HG02938 (cell line): Measurements from ENCODE around the gene SCYGR4.

Experiments
- ATAC-seq: cut with Tn5 transposase; IDR thresholded peaks from one replicate; pipeline ENCODE4 v1.9.1; 2021; ENCODE audit warnings: mild to moderate bottlenecking, moderate library complexity; ENCODE audit not compliant: unreplicated experiment

Gene SCYGR4

DNA sequence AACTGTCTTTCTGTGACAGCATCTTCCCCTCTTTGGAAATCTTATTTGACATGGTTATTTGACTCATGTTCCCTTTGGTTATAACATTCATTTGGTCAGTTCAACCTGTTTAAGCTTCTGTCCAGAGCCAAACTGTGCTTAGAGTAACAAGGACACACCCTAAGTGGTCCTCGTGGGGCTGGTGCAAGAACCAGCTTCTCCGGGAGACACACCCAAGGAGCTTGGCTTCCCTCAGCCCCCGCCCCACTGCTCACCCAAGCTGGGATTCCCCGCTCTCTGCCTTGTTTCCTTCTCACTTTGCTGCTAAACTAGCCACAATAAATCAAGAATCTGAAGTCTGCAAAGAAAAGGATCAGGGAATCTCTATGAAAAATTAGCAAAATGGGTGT, 4.0 kb upstream of the SCYGR4 start:
- ATAC-seq, result no peak

GRCh38 chr2:227614246-227614645, 3.1 kb upstream of the SCYGR4 start:
- ATAC-seq, result no peak

GRCh38 chr2:227614740-227615139, 2.6 kb upstream of the SCYGR4 start, which contains the start of gene SCYGR3:
Gene SCYGR3 (minus strand): TSS chr2:227614840. CDS start chr2:227614840, 0 bp downstream.
- no peak for ATAC-seq

GRCh38 chr2:227615181-227615580, 2.1 kb upstream of the SCYGR4 start:
- ATAC-seq, result no peak

DNA sequence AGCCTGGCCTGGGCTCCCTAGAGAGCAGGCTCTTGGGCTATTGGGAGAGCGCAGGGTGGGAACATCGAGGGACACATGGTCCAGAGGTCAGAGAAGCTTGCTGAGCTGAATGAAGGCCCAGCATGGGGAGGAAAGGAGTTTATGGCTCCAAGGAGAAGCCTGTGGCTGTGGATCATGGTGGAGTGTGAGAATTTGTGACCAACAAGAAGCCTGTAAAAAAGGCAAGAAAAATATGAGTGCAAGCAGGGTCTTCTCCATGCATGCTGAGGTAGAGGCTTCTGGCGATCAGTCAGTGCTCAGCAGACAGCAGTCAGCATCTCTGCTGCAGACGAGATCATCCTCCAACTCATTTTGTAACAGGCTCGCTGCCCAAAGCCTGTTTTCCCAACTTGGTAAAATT, 1.4 kb upstream of the SCYGR4 start:
- no peak for ATAC-seq

GRCh38 chr2:227616631-227617030, 667 bp upstream of the SCYGR4 start:
- no peak for ATAC-seq

GRCh38 chr2:227623226-227623625, 5.9 kb downstream of the SCYGR4 start:
- ATAC-seq, result no peak

GRCh38 chr2:227625420-227625819, 8.1 kb downstream of the SCYGR4 start:
- no peak for ATAC-seq

GRCh38 chr2:227626580-227627151, 9.4 kb downstream of the SCYGR4 start:
- ATAC-seq, result no peak

GRCh38 chr2:227627769-227628168, 10.5 kb downstream of the SCYGR4 start:
- ATAC-seq, result peak; percentile 98

GRCh38 chr2:227629435-227629834, 12.1 kb downstream of the SCYGR4 start:
- no peak for ATAC-seq

- no peak for ATAC-seq
Measured at GRCh38 chr2:227630322-227630721, 13.0 kb downstream of the SCYGR4 start.

- no peak for ATAC-seq
Measured at GRCh38 chr2:227632827-227633226, 15.5 kb downstream of the SCYGR4 start.

DNA sequence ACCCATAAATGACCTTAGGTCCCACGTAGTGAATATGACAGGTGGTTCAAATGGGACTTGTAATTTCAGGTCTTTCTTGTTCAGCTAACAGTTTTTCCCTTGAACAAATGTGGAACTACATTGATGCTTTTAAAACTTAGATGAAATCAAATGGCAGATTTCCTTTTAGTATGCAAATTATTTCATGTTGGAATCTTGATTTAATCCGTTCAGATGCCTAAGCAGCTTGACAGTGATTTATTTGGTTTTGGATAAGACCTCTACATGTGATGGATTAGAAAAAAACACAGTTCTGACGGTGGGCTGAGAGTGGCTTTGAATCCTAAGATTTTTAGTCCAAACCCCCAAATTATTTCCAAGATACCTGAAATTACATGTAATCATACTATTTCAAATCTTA, 16.9 kb downstream of the SCYGR4 start:
- ATAC-seq, result no peak

- no peak for ATAC-seq
Measured at GRCh38 chr2:227642656-227643055, 25.4 kb downstream of the SCYGR4 start.

DNA sequence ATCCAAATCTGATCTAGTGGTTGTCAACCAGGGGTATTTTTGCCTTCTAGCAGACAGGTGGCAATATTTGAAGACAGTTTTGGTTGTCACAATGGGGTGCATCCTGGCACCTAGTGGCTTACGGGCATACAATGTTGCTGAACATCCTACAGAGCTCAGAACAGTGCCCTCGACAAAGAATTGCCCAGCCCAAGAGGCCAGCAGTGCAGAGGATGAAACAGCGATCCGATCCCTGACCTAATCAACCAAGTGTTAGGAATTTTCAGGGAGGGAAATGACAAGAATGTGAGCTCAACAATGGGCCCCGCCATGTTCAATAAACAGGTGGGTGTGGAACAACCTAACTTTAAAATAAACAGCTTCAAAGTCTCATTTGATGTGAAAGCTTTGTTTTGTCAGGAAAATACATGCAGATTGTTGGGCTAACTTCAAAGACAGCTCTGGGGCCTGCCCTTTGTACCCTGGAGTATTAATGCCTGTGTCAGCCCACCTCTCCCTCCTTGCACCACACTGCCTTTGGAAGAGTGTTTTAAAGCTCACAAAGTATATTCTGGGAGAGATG, 26.8 kb downstream of the SCYGR4 start:
- no peak for ATAC-seq

DNA sequence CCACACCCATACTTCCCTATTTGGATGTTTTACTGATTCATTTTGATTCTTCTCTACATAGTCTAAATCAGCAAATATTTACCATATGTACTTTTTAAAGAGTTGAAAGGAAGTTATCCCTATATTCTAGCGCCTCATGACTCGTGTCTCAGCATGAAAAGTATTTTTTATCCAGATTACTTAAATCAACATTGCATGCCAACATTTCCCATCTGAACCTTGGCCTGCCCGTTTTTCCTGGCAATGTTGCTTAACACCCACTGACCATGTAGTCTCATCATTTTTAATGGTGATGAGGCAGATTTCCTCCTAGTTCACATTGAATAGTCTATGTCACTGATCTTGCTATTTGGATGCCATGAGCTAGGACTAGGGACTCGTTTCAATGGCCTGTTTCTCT, 36.1 kb downstream of the SCYGR4 start:
- ATAC-seq, result no peak

- ATAC-seq, result no peak
Measured at GRCh38 chr2:227654426-227654825, 37.1 kb downstream of the SCYGR4 start.

GRCh38 chr2:227655454-227655853, 38.2 kb downstream of the SCYGR4 start:
- no peak for ATAC-seq

DNA sequence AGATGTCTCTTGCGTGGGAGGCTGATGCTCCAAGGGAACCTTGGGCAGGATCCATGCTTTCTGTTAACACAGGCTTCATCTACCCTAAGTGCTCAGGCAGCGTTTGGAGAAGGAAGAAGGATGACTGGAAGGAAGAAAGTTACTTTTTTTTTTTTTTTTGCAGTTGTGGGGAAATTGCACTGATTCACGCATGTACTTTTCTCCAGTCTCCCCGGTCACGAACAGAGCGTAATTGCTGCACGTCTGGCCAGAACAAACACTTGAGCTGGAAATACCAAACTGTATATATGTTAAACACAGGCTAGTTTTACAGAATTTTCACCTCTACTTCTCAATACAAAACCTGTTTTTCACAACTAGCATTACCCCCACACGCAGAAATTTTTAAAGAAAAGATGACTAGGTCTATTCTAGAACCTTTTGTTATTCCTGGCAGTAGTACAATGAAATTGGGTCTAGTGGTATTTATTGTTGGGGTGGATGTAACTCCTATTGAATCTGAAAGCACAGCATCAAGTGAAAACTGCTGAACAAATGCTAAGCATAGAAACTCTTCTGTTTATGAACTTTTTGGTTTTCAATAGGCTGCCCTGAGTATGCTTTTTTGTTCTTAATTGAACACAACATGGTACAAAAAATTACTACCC, 40.0 kb downstream of the SCYGR4 start:
- ATAC-seq, result no peak

DNA sequence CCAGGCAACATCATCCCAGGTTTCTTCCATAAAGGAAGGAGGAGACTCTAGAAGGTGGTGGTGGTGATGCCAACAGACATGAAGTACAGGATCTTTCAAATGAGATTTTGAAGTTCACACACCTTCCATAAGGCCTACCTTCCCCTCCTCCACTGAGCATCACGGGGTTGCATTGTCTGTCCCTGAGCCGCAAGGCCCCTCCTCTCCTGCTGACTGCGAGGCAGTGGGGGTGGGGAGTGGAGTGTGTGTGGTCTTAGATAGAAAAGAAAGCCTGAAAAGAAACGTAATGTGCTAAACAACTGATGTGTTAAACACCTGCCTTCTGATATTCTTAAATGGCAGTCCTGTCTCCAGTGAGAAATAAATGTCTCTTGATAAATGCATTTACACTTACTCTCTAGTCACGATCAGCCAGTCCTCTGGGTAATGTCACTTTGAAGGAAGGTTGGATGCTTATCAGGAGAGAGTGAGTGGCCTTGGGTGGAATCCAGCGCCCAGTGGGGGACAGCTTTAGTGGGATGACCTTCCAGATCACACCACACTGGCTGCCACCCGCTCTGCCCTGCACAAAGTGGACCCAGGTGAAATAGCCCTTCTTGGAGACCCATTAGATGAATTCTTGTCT, 43.8 kb downstream of the SCYGR4 start:
- ATAC-seq, result no peak

DNA sequence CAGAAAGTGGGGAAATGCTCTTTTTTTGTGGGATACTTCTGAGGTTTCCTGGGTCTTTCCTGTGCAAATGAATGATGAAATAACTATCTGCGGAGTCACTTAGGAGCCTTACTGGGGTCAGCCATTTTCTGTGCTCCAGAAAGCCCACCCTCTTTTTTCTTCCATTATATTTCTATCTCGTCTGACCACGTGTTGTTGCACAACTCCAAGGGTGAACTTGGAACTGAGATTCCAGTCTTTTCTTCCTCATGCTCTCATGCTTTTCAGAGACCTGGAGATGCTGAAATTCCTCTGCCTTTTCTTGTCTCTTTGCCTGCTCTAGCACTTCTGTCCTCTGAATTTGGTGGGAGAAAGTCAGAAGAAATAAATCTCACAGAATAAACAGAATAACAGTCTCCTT, 44.5 kb downstream of the SCYGR4 start:
- no peak for ATAC-seq
